Measurements from ENCODE around the gene RIF1. TPM values are rescaled to one million over a fixed set of nuclear protein-coding genes. Genes with fewer than 3 reads are reported as not detected.

Gene RIF1
- total and polyA plus RNA-seq, 7 donors, result 3.7 to 35.0 (median 17.5) TPM

DNA sequence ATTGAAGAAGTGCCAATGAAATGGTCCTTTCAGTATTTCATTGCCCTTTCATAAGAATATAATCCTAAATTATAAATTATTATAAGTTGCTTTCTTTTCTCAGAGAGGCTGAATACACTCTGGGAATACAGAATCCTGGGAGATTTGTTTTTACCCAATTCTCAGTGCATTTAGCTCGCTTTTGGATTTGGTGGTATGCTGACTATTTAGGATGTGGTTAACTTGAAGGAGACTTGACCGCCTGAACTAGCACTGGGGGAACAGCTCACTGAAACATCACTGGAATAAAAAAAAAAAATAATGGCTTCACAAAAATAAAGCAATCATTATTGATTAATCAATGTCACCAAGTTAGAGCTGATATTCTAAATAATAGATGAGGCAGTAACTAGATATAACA lies 42.1 kb upstream of the RIF1 start:
- H3K27ac ChIP-seq, result no peak overlapping the region
- DNase-seq (no peak), ATAC-seq (no peak)
- H3K27me3 ChIP-seq (ENCODE audit: insufficient read depth in 3 of 3, low read length in 2 of 3), result no peaks in the 10 kb centered on the region
- WGBS, 3 donors, result 91 to 94% (median 92%) methylated on average over 2 of the region's 2 CpGs
- H3K4me1 ChIP-seq, result no peaks in the 10 kb centered on the region
- no peak overlapping the region for H3K4me3 ChIP-seq
- TF ChIP-seq, protein P1, sequence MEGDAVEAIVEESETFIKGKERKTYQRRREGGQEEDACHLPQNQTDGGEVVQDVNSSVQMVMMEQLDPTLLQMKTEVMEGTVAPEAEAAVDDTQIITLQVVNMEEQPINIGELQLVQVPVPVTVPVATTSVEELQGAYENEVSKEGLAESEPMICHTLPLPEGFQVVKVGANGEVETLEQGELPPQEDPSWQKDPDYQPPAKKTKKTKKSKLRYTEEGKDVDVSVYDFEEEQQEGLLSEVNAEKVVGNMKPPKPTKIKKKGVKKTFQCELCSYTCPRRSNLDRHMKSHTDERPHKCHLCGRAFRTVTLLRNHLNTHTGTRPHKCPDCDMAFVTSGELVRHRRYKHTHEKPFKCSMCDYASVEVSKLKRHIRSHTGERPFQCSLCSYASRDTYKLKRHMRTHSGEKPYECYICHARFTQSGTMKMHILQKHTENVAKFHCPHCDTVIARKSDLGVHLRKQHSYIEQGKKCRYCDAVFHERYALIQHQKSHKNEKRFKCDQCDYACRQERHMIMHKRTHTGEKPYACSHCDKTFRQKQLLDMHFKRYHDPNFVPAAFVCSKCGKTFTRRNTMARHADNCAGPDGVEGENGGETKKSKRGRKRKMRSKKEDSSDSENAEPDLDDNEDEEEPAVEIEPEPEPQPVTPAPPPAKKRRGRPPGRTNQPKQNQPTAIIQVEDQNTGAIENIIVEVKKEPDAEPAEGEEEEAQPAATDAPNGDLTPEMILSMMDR (IDR thresholded peaks at IDR 0.05), result no peak
- no peaks in the 10 kb centered on the region for H3K36me3 ChIP-seq (ENCODE audit: insufficient read depth in 1 of 2, low read depth in 1 of 2)
- intact Hi-C loops (cut with DNase I), result no loop called here
- peaks cover 9% of the 10 kb centered on the region for H3K9me3 ChIP-seq

DNA sequence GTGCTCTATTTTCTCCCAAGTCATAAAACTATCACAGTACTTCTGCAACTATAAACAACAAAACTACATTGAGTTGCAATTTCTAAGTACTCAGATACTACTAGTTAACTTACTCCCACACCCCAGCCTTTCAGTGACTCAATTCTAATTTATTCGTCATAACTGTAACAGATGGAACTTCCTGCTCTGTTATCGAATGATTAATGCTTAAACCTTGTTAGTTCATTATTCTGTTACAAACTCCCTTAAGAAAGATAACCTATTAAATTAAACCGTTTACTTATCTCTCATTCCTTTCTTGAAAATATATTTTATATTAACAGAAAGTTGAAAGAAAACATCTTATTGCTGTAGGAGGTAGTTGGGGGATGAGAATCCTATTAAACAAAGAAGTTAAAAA lies 35.3 kb upstream of the RIF1 start:
- no peak for DNase-seq
- Histone ChIP-seq H3K9me3 (no peaks in the 10 kb centered on the region), H3K36me3 (ENCODE audit: insufficient read depth in 1 of 2, low read depth in 1 of 2) (no peaks in the 10 kb centered on the region), H3K4me3 (no peak overlapping the region), H3K4me1 (no peaks in the 10 kb centered on the region), H3K27me3 (ENCODE audit: insufficient read depth in 3 of 3, low read length in 2 of 3) (no peaks in the 10 kb centered on the region), H3K27ac (no peak overlapping the region)
- intact Hi-C loops (cut with DNase I), result no loop called here
- ATAC-seq, result no peak
- 47 to 65% (median 55%) methylated on average over 3 of the region's 3 CpGs for WGBS, 3 donors
- TF ChIP-seq, protein P1 (IDR thresholded peaks at IDR 0.05), result no peak

- intact Hi-C loops (cut with DNase I), result no loop called here
- Histone ChIP-seq H3K27me3 (ENCODE audit: insufficient read depth in 3 of 3, low read length in 2 of 3) (no peaks in the 10 kb centered on the region), H3K4me3 (no peak overlapping the region), H3K27ac (no peak overlapping the region), H3K4me1 (no peaks in the 10 kb centered on the region), H3K36me3 (ENCODE audit: insufficient read depth in 1 of 2, low read depth in 1 of 2) (no peaks in the 10 kb centered on the region), H3K9me3 (no peaks in the 10 kb centered on the region)
- DNase-seq (no peak), ATAC-seq (no peak)
- TF ChIP-seq, protein P1 (IDR thresholded peaks at IDR 0.05), result no peak
- 67 to 81% (median 71%) methylated on average over 4 of the region's 4 CpGs for WGBS, 3 donors
Observed at GRCh38 chr2:151379169-151379568, 30.5 kb upstream of the RIF1 start.

DNA sequence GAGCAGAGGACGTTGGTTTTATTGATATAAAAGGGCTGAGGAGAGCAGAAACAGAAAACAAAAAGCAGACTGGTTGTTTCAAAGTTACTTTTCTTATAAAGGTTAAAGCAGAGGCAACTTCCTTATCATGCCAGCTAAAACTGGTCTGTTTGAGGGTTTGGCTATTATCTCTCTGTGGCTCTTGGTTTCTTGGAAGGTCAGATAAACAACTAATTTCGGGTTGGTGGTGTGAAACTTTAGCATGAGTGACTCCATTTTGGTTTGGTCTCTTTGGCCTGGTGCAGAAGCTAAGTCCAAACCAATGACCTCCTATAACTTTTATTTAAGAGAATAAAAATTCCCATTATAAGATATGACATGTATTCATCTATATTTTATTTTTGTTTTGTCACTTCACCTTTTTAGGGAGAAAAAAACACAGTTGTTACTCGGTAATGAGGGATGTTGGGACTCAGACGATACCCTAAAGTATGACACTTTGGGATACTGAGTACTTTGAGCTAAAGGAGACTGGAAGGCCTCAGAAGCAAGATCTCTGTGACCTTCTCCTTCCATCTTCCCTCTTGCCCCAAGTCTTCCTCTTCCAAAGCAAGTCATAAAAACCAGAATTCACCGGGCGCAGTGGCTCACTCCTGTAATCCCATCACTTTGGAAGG lies 29.0 kb upstream of the RIF1 start:
- WGBS, 3 donors, result 84 to 91% (median 85%) methylated on average over 6 of the region's 6 CpGs
- H3K4me1 ChIP-seq, result no peaks in the 10 kb centered on the region
- no peak overlapping the region for H3K27ac ChIP-seq
- no peak for ATAC-seq
- no peaks in the 10 kb centered on the region for H3K9me3 ChIP-seq
- DNase-seq, result no peak
- no peaks in the 10 kb centered on the region for H3K27me3 ChIP-seq (ENCODE audit: insufficient read depth in 3 of 3, low read length in 2 of 3)
- H3K4me3 ChIP-seq, result no peak overlapping the region
- H3K36me3 ChIP-seq (ENCODE audit: insufficient read depth in 1 of 2, low read depth in 1 of 2), result no peaks in the 10 kb centered on the region
- TF ChIP-seq, protein P1 (IDR thresholded peaks at IDR 0.05), result no peak
- intact Hi-C loops (cut with DNase I), result no loop called here

GRCh38 chr2:151381266-151381665 lies 28.4 kb upstream of the RIF1 start:
- DNase-seq (no peak), ATAC-seq (no peak)
- Histone ChIP-seq H3K36me3 (ENCODE audit: insufficient read depth in 1 of 2, low read depth in 1 of 2) (no peaks in the 10 kb centered on the region), H3K27ac (no peak overlapping the region), H3K4me3 (no peak overlapping the region), H3K9me3 (no peaks in the 10 kb centered on the region), H3K27me3 (ENCODE audit: insufficient read depth in 3 of 3, low read length in 2 of 3) (no peaks in the 10 kb centered on the region), H3K4me1 (no peaks in the 10 kb centered on the region)
- 86 to 95% (median 94%) methylated on average over 2 of the region's 2 CpGs for WGBS, 3 donors
- intact Hi-C loops (cut with DNase I), result no loop called here
- TF ChIP-seq, protein P1 (IDR thresholded peaks at IDR 0.05), result no peak
